ENCODE data around the gene CLMN. TPM values are rescaled to one million over a fixed set of nuclear protein-coding genes. Genes with fewer than 3 reads are reported as not detected.

CLMN gene
- total RNA-seq, 1 donor from 2014 or later, result 1.0 TPM

DNA sequence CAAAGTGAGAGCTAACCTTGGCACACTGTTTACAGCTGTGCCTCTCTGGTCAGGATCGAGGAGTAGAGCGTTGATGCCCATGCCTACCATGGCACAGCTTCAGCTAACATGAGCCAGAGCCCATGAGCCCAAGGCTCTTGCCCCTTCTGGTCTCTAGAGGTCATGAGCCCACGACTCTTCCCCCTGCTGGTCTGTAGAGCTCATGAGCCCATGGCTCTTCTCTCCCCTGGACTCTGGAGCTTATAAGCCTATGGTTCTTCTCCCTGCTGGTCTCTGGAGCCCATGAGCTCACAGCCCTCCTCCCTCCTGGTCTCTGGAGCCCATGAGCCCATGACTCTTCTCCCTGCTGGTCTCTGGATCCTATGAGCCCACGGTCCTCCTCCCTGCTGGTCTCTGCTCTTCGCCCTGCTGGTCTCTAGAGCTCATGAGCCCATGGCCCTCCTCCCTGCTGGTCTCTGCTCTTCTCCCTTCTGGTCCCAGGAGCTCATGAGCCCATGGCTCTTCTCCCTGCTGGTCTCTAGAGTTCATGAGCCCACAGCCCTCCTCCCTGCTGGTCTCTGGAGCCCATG is 16.6 kb upstream of the CLMN start:
- no peaks in the 10 kb centered on the region for H3K9me3 Mint-ChIP-seq
- H3K36me3 Mint-ChIP-seq (ENCODE audit: low read depth), result no peaks in the 10 kb centered on the region
- H3K4me3 Mint-ChIP-seq, result no peak overlapping the region
- no peaks in the 10 kb centered on the region for H3K4me1 Mint-ChIP-seq
- H3K27me3 Mint-ChIP-seq, result peaks cover 8% of the 10 kb centered on the region
- intact Hi-C loops (cut with micrococcal nuclease), result no loop called here
- no peak for DNase-seq
- H3K27ac Mint-ChIP-seq, result no peak overlapping the region

DNA sequence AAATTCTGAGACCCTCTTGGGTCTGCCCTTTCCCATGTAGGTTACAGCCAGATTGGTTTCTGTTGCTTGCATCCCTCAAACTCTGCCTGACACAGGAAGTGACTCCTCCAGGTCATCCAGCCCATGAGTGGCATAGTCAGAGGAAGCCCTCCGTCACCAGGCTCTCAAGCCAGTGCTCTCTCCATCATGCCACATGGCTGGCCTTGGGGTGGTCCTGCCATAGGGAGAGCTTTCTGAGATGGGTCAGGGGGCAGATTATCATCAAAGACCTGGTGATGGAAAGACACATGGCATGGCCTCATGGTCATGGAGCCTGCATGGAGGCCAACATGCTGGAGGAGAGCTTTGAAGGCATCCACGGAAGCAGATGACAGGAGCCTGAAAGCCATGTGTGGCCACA is 15.4 kb upstream of the CLMN start:
- Mint-ChIP-seq H3K27ac (no peak overlapping the region), H3K4me3 (no peak overlapping the region), H3K4me1 (no peaks in the 10 kb centered on the region), H3K27me3 (peaks cover 2% of the 10 kb centered on the region), H3K9me3 (no peaks in the 10 kb centered on the region), H3K36me3 (ENCODE audit: low read depth) (no peaks in the 10 kb centered on the region)
- no peak for DNase-seq
- intact Hi-C loops (cut with micrococcal nuclease), result no loop called here

- Mint-ChIP-seq H3K27me3 (peaks cover 7% of the 10 kb centered on the region), H3K36me3 (ENCODE audit: low read depth) (no peaks in the 10 kb centered on the region), H3K27ac (no peak overlapping the region), H3K9me3 (no peaks in the 10 kb centered on the region), H3K4me3 (no peak overlapping the region), H3K4me1 (no peaks in the 10 kb centered on the region)
- DNase-seq, result no peak
- intact Hi-C loops (cut with micrococcal nuclease), result no loop called here
Observed at GRCh38 chr14:95334044-95334443, 14.3 kb upstream of the CLMN start.

GRCh38 chr14:95332641-95333040 is 12.9 kb upstream of the CLMN start:
- Mint-ChIP-seq H3K36me3 (ENCODE audit: low read depth) (no peaks in the 10 kb centered on the region), H3K9me3 (no peaks in the 10 kb centered on the region), H3K27ac (no peak overlapping the region), H3K4me3 (no peak overlapping the region), H3K27me3 (peaks cover 9% of the 10 kb centered on the region), H3K4me1 (no peaks in the 10 kb centered on the region)
- intact Hi-C loops (cut with micrococcal nuclease), result no loop called here
- DNase-seq, result no peak

GRCh38 chr14:95331708-95332408 is 12.2 kb upstream of the CLMN start:
- peaks cover 10% of the 10 kb centered on the region for H3K27me3 Mint-ChIP-seq
- intact Hi-C loops (cut with micrococcal nuclease), result no loop called here
- H3K9me3 Mint-ChIP-seq, result no peaks in the 10 kb centered on the region
- no peak overlapping the region for H3K27ac Mint-ChIP-seq
- no peaks in the 10 kb centered on the region for H3K36me3 Mint-ChIP-seq (ENCODE audit: low read depth)
- DNase-seq, result no peak
- no peaks in the 10 kb centered on the region for H3K4me1 Mint-ChIP-seq
- no peak overlapping the region for H3K4me3 Mint-ChIP-seq

DNA sequence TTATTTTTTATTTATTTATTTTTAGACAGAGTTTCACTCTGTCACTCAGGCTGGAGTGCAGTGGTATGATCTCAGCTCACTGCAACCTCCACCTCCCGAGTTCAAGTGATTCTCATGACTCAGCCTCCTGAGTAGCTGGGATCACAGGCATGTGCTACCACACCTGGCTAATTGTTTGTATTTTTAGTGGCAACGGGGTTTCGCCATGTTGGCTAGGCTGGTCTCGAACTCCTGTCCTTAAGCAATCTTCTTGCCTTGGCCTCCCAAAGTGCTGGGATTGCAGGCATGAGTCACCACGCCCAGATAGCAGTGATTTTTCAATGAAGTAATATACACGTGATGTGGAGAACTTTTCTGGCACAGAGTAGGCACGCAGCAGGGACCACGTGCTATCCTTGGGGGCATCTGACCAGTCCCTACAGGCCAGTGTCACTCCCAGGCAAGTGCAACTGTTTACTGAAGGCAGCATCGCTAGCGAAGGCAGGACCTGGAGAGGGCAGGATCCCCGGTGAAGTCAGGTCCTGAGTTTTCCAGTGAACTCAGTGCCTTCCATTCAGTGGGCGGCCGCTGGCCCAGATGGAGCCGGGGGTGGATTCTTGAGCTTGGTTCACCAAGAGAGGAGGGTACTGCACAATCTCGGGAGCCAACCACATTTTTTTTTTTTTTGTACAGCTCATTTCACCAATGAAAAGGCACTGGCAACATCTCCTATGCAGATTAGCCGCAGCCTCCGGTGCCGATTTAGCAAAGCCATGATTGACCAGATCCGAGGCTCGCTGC is 11.1 kb upstream of the CLMN start:
- intact Hi-C loops (cut with micrococcal nuclease), result no loop called here
- Mint-ChIP-seq H3K27ac (no peak overlapping the region), H3K4me3 (no peak overlapping the region), H3K27me3 (peaks cover 10% of the 10 kb centered on the region), H3K9me3 (no peaks in the 10 kb centered on the region), H3K36me3 (ENCODE audit: low read depth) (no peaks in the 10 kb centered on the region), H3K4me1 (no peaks in the 10 kb centered on the region)
- no peak for DNase-seq

DNA sequence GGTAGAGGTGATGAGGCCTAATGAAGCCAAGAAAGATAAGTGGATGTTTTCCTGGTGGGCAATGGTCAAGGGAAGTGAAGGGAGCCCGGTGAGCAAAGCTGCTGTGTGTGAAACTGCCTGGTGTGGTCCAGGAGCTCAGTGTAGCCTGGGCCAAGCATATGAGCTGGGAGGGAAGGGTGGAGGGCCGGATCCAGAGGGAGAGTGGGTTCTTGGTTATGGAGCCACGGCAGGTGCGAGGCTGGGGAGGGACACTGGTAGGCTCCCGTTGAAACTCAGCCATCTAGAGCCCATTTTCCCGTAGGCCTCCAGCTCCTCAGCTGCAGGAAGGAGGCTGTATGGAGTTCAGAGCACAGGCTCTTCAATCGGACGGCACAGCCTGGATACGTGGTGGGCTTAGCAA is 10.2 kb upstream of the CLMN start:
- Mint-ChIP-seq H3K4me1 (no peaks in the 10 kb centered on the region), H3K27me3 (peaks cover 11% of the 10 kb centered on the region), H3K27ac (no peak overlapping the region), H3K9me3 (no peaks in the 10 kb centered on the region), H3K36me3 (ENCODE audit: low read depth) (no peaks in the 10 kb centered on the region), H3K4me3 (no peak overlapping the region)
- no peak for DNase-seq
- intact Hi-C loops (cut with micrococcal nuclease), result no loop called here

GRCh38 chr14:95328729-95329503 is 9.2 kb upstream of the CLMN start:
- Mint-ChIP-seq H3K4me3 (no peak overlapping the region), H3K4me1 (no peaks in the 10 kb centered on the region), H3K36me3 (ENCODE audit: low read depth) (no peaks in the 10 kb centered on the region), H3K27me3 (peaks cover 13% of the 10 kb centered on the region), H3K9me3 (no peaks in the 10 kb centered on the region), H3K27ac (no peak overlapping the region)
- DNase-seq, result no peak
- intact Hi-C loops (cut with micrococcal nuclease), result no loop called here

GRCh38 chr14:95327558-95328374 is 8.1 kb upstream of the CLMN start:
- intact Hi-C loops (cut with micrococcal nuclease), result no loop called here
- no peaks in the 10 kb centered on the region for H3K4me1 Mint-ChIP-seq
- no peak for DNase-seq
- no peak overlapping the region for H3K27ac Mint-ChIP-seq
- peaks cover 19% of the 10 kb centered on the region for H3K27me3 Mint-ChIP-seq
- no peaks in the 10 kb centered on the region for H3K9me3 Mint-ChIP-seq
- H3K36me3 Mint-ChIP-seq (ENCODE audit: low read depth), result no peaks in the 10 kb centered on the region
- no peak overlapping the region for H3K4me3 Mint-ChIP-seq

DNA sequence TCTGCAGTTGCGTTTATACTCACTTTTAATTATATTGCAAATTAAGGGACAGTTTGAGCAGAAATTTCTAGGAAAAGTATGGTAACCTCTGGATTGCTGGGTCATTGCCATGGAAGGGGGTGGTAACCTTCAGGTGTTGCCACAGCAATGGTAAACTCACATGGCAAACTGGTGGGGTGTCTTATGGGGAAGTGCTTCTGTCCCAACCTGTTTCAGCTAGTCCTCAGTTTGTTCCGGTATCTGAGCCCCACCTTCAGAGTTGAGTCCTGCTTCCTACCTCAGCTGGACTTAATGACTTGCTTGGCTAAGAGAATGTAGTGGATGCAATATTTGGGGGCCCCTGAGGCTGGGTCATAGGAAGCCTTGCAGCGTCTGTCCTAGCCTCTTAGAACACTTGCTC is 7.3 kb upstream of the CLMN start:
- Mint-ChIP-seq H3K4me3 (no peak overlapping the region), H3K4me1 (no peaks in the 10 kb centered on the region), H3K27me3 (peaks cover 23% of the 10 kb centered on the region), H3K9me3 (no peaks in the 10 kb centered on the region), H3K27ac (no peak overlapping the region), H3K36me3 (ENCODE audit: low read depth) (no peaks in the 10 kb centered on the region)
- DNase-seq, result no peak
- intact Hi-C loops (cut with micrococcal nuclease), result no loop called here

- H3K27ac Mint-ChIP-seq, result no peak overlapping the region
- no peaks in the 10 kb centered on the region for H3K36me3 Mint-ChIP-seq (ENCODE audit: low read depth)
- peaks cover 31% of the 10 kb centered on the region for H3K27me3 Mint-ChIP-seq
- H3K4me1 Mint-ChIP-seq, result peaks cover 4% of the 10 kb centered on the region
- intact Hi-C loops (cut with micrococcal nuclease), result no loop called here
- no peak overlapping the region for H3K4me3 Mint-ChIP-seq
- no peaks in the 10 kb centered on the region for H3K9me3 Mint-ChIP-seq
- no peak for DNase-seq
Observed at GRCh38 chr14:95323917-95324316, 4.2 kb upstream of the CLMN start.

DNA sequence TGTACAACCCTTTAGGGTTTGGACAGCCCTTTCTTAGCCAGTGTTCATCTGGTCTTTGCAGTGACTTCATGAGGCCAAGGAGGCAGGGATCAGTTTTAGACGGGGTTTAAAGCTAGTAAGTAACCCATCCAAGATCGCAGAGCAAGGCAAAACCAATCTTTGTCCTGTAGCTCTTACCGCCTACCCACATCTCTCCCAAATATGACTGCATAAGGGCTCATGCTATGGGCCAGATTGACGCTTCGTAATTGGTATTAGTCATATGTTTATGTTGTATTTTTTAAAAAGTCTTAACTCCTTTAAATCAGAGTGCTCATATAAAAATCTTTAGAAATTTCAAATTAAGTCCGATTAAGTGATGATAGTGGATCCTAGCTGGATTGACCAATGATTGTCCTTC is 3.7 kb upstream of the CLMN start:
- no peak for DNase-seq
- H3K4me1 Mint-ChIP-seq, result peaks cover 5% of the 10 kb centered on the region
- peaks cover 36% of the 10 kb centered on the region for H3K27me3 Mint-ChIP-seq
- no peaks in the 10 kb centered on the region for H3K36me3 Mint-ChIP-seq (ENCODE audit: low read depth)
- no peaks in the 10 kb centered on the region for H3K9me3 Mint-ChIP-seq
- H3K27ac Mint-ChIP-seq, result no peak overlapping the region
- intact Hi-C loops (cut with micrococcal nuclease), result no loop called here
- no peak overlapping the region for H3K4me3 Mint-ChIP-seq

DNA sequence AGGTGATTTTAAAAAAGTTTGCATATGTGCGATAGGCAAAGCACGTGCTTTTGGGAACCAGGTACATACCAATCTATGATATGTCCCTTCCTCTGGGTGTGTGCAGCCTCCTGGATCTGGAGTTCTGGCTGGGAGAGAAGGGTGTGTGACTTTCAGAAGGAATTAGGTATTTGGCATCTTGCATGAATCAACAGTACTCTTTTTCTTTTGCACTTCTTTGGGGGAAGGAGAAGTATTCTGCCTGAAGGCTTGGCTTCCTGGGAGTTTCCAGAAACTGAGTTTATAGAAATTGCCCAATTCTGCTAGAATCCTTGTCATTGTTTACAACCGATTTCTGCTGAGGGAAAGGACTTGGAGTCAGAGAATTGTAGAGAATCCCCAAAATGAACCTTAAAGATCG is 2.9 kb upstream of the CLMN start:
- DNase-seq, result no peak
- intact Hi-C loops (cut with micrococcal nuclease), result no loop called here
- no peaks in the 10 kb centered on the region for H3K36me3 Mint-ChIP-seq (ENCODE audit: low read depth)
- no peaks in the 10 kb centered on the region for H3K9me3 Mint-ChIP-seq
- no peak overlapping the region for H3K4me3 Mint-ChIP-seq
- peaks cover 38% of the 10 kb centered on the region for H3K27me3 Mint-ChIP-seq
- peaks cover 8% of the 10 kb centered on the region for H3K4me1 Mint-ChIP-seq
- no peak overlapping the region for H3K27ac Mint-ChIP-seq

Data from activated CD4-positive, alpha-beta T cell treated with anti-CD3 and anti-CD28 coated beads, Interleukin-2, amount 10 ng/mL, durations not matched to agents 24 days and 14 days (primary cell).